HG02678 (cell line): Measurements from ENCODE around the gene MAP3K8.

Source experiments
- ATAC-seq: cut with Tn5 transposase; IDR thresholded peaks from one replicate; pipeline ENCODE4 v1.9.1; 2021; ENCODE audit warnings: mild to moderate bottlenecking, moderate library complexity; ENCODE audit not compliant: unreplicated experiment

Gene MAP3K8

GRCh38 chr10:30489346-30489745 is 55.4 kb downstream of the MAP3K8 start:
- no peak for ATAC-seq

- ATAC-seq: peak; percentile 40
These were observed 56.5 kb downstream of the MAP3K8 start for GRCh38 chr10:30490289-30491000.

DNA sequence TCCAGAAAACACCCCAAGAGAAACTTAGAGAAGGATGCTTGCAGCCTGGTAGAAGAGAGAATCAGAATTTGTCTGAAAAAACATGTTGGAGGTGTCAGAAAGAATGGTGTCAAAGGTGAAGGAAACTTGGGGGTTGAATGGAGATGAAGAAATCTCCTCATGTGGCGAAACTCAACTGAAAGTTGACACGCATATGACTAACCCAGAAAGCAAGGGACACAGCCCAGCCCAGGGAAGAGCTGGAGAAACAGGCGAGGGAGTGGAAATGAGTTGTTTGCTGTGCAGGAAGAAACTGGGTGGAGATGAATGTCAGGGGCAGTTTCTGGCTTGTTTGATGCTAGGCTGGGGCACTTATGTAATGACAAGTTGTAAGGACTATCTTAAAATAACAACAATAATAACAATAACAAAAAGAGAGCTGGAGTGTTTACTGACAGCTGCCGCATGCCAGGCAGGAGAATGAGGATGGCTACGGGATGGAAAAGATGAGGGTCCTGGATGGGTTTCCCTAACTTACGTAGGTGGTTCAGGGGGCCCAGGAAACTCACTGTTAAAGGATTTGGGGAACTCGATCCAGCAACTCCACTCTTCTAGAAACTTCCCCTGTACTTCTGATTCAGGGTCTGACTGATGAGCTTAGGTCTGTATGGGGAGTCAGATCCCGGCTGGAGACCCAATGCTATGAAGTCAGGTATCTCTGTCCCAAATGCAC is 57.4 kb downstream of the MAP3K8 start:
- no peak for ATAC-seq

DNA sequence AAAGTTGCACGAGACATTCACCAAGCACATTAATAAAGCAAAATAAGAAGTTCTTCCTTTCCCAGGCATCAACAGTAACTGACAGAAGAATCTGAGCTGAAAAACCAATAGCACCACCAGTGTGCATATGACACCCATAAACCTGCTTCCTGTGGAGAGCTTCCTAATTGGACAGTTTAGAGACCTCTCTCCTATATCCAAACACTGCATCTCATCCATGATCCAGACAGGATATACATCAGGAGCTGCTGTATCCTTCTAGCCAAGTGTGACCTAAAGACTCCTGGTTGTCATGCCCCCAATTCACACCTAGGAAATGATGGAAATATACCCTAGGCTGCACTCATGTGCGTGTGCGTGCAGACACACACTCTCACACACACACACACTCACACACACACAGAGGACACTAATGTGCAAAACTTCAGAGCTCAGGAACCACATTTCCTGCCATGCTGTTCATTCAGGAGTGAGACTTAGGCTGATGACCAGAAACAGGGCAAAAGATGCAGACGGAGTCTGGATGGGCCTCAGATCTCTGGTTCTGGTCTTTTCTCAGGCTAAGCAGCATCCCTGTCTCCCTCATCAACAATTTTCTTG is 58.0 kb downstream of the MAP3K8 start:
- ATAC-seq: no peak

- peak; percentile 38 for ATAC-seq
These were observed 59.9 kb downstream of the MAP3K8 start for GRCh38 chr10:30493609-30494530.

DNA sequence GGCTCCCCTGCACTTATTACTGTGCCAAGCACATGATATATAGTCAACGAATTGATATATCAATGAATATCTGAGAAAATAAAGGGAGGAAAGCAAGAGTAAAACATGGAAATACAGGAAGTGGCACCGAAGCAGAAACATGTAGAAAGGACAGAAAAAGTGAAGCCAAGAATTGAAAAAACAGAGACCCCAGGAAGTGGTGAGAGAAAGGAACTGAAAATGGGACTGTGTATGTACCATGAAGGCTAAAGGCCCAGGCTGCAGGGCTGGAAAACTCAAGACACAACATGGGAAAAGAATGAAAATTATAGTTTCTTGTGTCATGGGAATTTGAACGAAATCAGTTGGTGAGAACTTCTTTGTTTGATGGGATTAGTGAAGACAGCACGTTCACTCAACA is 60.6 kb downstream of the MAP3K8 start:
- ATAC-seq: no peak

DNA sequence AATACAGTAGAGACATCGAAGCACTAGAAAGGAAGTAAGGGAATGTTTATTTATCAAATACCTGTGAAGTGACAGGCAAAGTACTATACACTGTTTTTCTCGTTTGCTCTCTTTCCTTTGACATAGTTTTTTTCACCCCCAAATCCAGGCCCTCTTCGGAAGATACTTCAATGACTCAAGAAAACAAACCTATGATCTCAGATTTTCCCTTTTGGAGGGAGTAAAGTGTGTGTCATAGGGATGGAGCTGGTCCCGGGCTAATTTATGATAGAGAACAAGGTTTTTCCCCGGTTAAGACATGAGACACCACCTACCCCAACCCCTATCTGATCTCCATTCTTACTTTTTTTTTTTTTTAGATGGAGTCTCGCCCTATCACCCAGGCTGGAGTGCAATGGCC is 61.7 kb downstream of the MAP3K8 start:
- ATAC-seq: no peak

DNA sequence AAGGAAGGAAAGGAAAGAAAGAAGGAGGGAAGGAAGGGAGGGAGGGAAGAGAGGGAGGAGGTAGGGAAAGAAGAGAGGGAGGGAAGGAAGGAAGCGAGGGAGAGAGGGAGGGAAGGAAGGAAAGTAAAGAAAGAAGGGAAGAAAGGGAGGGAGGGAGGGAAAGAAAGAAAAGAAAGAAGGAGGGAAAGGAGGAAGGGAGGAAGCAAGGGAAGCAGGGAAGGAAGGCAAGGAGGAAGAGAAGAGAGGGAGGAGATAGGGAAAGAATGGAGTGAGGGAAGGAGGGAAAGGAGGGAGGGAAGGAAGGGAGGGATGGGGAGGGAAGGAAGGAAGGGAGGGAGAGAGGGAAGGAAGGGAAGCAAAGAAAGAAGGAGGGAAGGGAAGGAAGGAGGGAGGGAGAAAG is 65.8 kb downstream of the MAP3K8 start:
- ATAC-seq: no peak

DNA sequence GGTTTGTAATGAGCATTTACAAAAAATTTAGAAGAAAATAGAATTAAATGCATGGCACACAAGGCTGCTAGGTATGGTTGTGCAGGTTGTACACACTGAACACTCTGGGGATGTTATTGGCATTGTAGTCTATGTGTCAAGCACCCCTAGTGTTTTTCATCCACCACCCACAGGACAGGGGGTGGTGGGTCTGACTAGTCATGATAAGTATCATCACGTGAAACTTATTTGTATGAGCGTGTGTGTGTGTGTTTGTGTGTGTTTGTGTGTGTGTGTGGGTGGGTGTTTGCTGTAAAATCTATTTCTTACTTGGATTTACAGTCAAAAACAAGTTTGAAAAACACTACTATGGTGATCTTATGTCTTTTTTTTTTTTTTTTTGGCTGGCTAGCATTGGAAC is 66.5 kb downstream of the MAP3K8 start:
- no peak for ATAC-seq

GRCh38 chr10:30500963-30501504 is 67.0 kb downstream of the MAP3K8 start:
- ATAC-seq: no peak

DNA sequence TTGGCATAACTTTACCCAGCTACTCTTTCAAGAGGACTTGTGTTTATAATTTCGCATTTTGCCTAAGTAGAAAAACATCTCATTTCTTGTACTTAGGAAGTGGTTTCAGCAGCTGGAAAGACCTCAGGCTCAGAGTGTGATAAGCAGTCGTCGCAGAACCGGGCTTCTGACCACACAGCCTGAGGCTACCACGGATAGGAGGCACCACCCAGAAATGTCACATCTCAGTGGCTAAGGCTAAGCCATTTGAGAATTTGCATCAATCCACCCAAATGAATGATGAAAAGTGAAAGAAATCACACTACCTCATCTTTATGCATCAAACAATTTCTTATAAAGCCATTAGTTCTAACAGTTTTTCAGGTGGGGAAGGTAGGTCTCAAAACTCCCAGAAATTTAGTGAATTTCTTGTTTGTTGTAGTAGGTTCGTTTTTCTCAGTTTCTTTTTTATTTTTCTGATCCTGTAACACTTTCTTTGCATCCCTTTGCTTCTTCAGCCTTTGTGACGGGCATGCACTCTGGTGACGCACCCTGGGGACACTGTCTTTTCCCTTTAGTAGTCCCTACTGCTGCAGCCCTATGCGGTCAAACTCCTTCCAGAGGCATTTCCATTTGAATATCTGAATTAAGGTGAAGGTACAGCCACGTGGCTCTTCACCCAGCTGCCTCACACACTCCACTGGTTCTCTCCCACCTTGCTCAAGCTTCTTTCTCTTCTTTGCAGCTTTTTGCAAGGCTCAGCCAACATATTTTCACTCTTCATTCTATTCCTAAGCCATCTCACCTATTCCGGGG is 68.5 kb downstream of the MAP3K8 start:
- peak; percentile 77 for ATAC-seq

DNA sequence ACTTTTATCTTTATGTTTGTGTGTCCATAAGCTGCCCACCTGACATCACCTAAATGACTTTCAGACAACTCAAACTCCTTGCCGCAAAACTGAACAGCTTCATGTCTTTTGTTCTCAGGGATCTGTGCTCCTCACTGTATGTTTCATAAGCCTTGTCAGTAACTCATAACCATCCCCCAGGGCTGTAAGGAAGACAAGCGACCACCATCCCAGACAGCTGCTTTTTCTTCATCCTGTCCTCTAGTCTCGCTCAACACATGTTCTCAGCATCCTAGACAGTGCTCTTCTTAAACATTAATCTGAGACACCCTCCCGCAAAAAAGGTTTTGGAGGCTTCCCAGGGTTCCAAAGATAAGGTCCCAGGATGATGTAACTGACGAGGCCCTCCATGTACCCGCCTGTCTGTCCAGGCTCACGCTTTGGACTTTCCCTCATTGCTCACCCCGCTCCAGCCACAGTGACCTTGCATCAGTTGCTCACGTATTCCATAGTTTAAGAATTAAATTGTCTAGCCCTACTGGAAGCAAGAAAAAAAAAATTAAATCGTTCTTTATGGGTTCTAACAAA is 69.8 kb downstream of the MAP3K8 start:
- ATAC-seq: no peak

- no peak for ATAC-seq
These were observed 71.7 kb downstream of the MAP3K8 start for GRCh38 chr10:30505543-30506298.

DNA sequence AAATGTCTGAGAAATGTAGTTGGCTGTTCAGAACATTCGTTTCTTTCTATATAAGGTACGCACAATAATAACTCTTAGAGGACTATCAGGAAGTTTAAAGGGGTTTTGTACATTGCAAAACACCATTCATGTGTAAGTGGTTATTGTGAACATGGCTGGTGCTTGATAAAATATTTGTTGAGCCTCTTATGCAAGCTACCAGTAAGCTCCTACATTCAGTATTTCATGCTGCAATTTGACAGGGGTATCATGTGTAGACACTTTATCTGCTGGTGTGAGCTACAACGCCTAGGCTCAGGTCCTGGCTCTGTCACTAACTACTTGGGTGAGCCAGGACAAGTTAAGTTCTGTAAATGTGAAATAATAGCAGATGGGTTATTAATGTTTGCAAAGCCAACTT is 75.5 kb downstream of the MAP3K8 start:
- no peak for ATAC-seq

DNA sequence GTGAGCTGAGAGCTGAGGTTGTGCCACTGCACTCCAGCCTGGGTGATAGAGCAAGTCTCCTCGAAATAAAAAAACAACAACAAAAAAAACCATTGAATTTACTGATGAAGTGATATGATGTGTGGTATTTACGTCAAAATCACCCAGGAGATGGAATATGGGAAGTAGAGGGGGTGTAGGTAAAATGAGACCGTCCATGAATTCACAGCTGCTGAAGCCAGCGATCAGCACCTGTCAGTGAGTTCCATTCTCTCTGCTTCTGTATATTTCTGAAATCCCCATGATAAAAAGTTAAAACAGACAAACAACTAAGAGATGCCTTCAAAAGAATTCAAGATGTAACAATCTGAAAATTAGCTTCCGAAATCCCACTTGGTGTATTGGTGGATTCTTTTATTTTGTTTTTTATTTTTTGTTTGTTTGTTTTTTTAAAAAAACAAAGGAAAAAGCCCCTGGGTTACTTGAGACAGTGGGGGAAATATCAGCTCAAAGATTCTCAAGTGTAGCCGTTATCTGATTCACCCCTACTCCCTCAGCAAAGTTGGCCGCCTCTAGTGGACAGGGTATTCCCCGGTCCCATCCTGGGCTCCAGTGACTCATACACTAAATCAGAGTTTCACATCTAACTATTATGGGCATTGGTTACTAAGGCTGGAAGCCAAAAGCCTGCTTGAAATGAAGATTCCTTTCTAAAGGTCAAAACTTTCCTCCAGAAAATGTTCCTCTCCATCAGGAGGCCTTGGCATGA is 76.4 kb downstream of the MAP3K8 start:
- peak; percentile 91 for ATAC-seq

- ATAC-seq: peak; percentile 32
These were observed 77.1 kb downstream of the MAP3K8 start for GRCh38 chr10:30510932-30511700.
